ENCODE measurements around the gene DRG2. TPM values are rescaled to one million over a fixed set of nuclear protein-coding genes. Genes with fewer than 3 reads are reported as not detected.

DRG2 gene
- total RNA-seq, 1 donor from 2014 or later = 38.3 TPM

GRCh38 chr17:18117982-18118975 lies 30.5 kb downstream of the DRG2 start:
- no peaks in the 10 kb centered on the region for H3K9me3 Mint-ChIP-seq (ENCODE audit: unreplicated experiment)
- no peak for DNase-seq (ENCODE audit: low spot score)
- H3K27me3 Mint-ChIP-seq (ENCODE audit: unreplicated experiment) = peaks cover 11% of the 10 kb centered on the region
- H3K27ac Mint-ChIP-seq (ENCODE audit: unreplicated experiment) = no peak overlapping the region
- H3K4me1 Mint-ChIP-seq (ENCODE audit: unreplicated experiment) = peaks cover 3% of the 10 kb centered on the region
- no peaks in the 10 kb centered on the region for H3K36me3 Mint-ChIP-seq (ENCODE audit: low read depth, unreplicated experiment)
- TF ChIP-seq CTCF (IDR thresholded peaks at IDR 0.05; ENCODE audit: unreplicated experiment) = no peak
- no peak overlapping the region for H3K4me3 Mint-ChIP-seq (ENCODE audit: unreplicated experiment)

- Mint-ChIP-seq H3K36me3 (ENCODE audit: low read depth, unreplicated experiment) (no peaks in the 10 kb centered on the region), H3K4me3 (ENCODE audit: unreplicated experiment) (no peak overlapping the region), H3K27me3 (ENCODE audit: unreplicated experiment) (peaks cover 11% of the 10 kb centered on the region), H3K9me3 (ENCODE audit: unreplicated experiment) (no peaks in the 10 kb centered on the region), H3K4me1 (ENCODE audit: unreplicated experiment) (no peaks in the 10 kb centered on the region), H3K27ac (ENCODE audit: unreplicated experiment) (no peak overlapping the region)
- DNase-seq (ENCODE audit: low spot score) = no peak
- TF ChIP-seq CTCF (IDR thresholded peaks at IDR 0.05; ENCODE audit: unreplicated experiment) = no peak
Measured at GRCh38 chr17:18119166-18119745, 31.5 kb downstream of the DRG2 start.

GRCh38 chr17:18119938-18120337 lies 32.2 kb downstream of the DRG2 start:
- DNase-seq (ENCODE audit: low spot score) = no peak
- Mint-ChIP-seq H3K27ac (ENCODE audit: unreplicated experiment) (no peak overlapping the region), H3K4me3 (ENCODE audit: unreplicated experiment) (no peak overlapping the region), H3K27me3 (ENCODE audit: unreplicated experiment) (peaks cover 11% of the 10 kb centered on the region), H3K9me3 (ENCODE audit: unreplicated experiment) (no peaks in the 10 kb centered on the region), H3K4me1 (ENCODE audit: unreplicated experiment) (no peaks in the 10 kb centered on the region), H3K36me3 (ENCODE audit: low read depth, unreplicated experiment) (no peaks in the 10 kb centered on the region)
- TF ChIP-seq CTCF (IDR thresholded peaks at IDR 0.05; ENCODE audit: unreplicated experiment) = no peak

- Mint-ChIP-seq H3K4me3 (ENCODE audit: unreplicated experiment) (no peak overlapping the region), H3K9me3 (ENCODE audit: unreplicated experiment) (no peaks in the 10 kb centered on the region), H3K36me3 (ENCODE audit: low read depth, unreplicated experiment) (no peaks in the 10 kb centered on the region), H3K27ac (ENCODE audit: unreplicated experiment) (no peak overlapping the region), H3K27me3 (ENCODE audit: unreplicated experiment) (peaks cover 11% of the 10 kb centered on the region), H3K4me1 (ENCODE audit: unreplicated experiment) (no peaks in the 10 kb centered on the region)
- DNase-seq (ENCODE audit: low spot score) = no peak
- TF ChIP-seq CTCF (IDR thresholded peaks at IDR 0.05; ENCODE audit: unreplicated experiment) = no peak
Measured at GRCh38 chr17:18120461-18121017, 32.8 kb downstream of the DRG2 start.

All from endothelial cell (in vitro differentiated cells).